HCT116 (cell line): ENCODE measurements around the gene CIBAR2. TPM values are rescaled to one million over a fixed set of nuclear protein-coding genes. Genes with fewer than 3 reads are reported as not detected.

Experiments used
- ATAC-seq: fragments of 200-7000 bp; cut with Tn5 transposase; 2 replicates; pipeline ENCODE4 v1.9.1; 2020; ENCODE audit warnings: mild to moderate bottlenecking, moderate library complexity
- BruUV-seq: library from RNA; stranded (reverse); fragments of 400-500 nt; replicated peaks from 2 replicates; lab custom pipeline; 2021; lab: Mats Ljungman, UMichigan
- CTCF ChIA-PET: fragments of 300-600 bp; sonication (Branson Sonifier 250); formaldehyde crosslinking; loops from one replicate; lab custom pipeline; 2021; ENCODE audit warnings: antibody characterized with exemption; lab: Charles Lee
- POLR2A ChIA-PET: fragments of 300-600, 350-600 bp; sonication (Branson Sonifier 250); formaldehyde crosslinking; loops from one replicate; lab custom pipeline; 2021; ENCODE audit warnings: antibody characterized with exemption; lab: Charles Lee
- RAD21 ChIA-PET, 2 experiments: fragments of 300-600 bp; sonication (Branson Sonifier 250); formaldehyde crosslinking; loops; one replicate each; lab custom pipeline; 2023; ENCODE audit warnings: low total read pairs in 2 of 2; ENCODE audit not compliant: uncharacterized antibody in 2 of 2, unreplicated experiment in 2 of 2, low non-redundant PET in 1 of 2; lab: Charles Lee
- DNase-seq: peaks from one replicate; pipeline ENCODE4 v3.0.0-alpha.2; 2010; ENCODE audit warnings: low read depth, low spot score
- H2AFZ ChIP-seq: fragments of 200-600 bp; shearing (Covaris generic), sonication (generic); 2 replicates; pipeline ENCODE4 v1.6.1; 2017; ENCODE audit warnings: low read depth, mixed run types, mixed read lengths, antibody characterized with exemption, low read length; ENCODE audit not compliant: poor library complexity, severe bottlenecking
- H3K27ac ChIP-seq: 2 replicates; pipeline ENCODE4 v1.5.1; 2012; ENCODE audit warnings: low read depth, low read length
- H3K27me3 ChIP-seq: fragments of 200-600 bp; sonication (generic); 2 replicates; pipeline ENCODE4 v1.6.1; 2016; ENCODE audit warnings: mixed run types, low read length, mixed read lengths; ENCODE audit not compliant: insufficient read depth
- H3K36me3 ChIP-seq, 2 experiments: fragments of 200-500 bp in 1 of 2; fragments of 200-600 bp in 1 of 2; sonication (Bioruptor generic) in 1 of 2; sonication (generic) in 1 of 2; 2 replicates each; pipeline versions ENCODE4 v1.5.1 to v1.6.1; 2014 to 2016; ENCODE audit warnings: low read length in 2 of 2, inconsistent platforms in 1 of 2, mixed read lengths in 1 of 2, mixed run types in 1 of 2; ENCODE audit not compliant: insufficient read depth in 2 of 2, control insufficient read depth in 1 of 2
- H3K4me1 ChIP-seq, 2 experiments: fragments of 200-600 bp in 1 of 2; sonication (generic) in 1 of 2; 2 replicates each; pipeline versions ENCODE4 v1.5.1 to v1.6.1; 2012 to 2017; ENCODE audit warnings: low read length in 2 of 2, inconsistent platforms in 1 of 2, mild to moderate bottlenecking in 1 of 2, mixed read lengths in 1 of 2, mixed run types in 1 of 2, moderate library complexity in 1 of 2; ENCODE audit not compliant: insufficient read depth in 2 of 2, control insufficient read depth in 1 of 2
- H3K4me2 ChIP-seq: fragments of 200-600 bp; sonication (generic); 2 replicates; pipeline ENCODE4 v1.6.1; 2017; ENCODE audit warnings: mixed run types, low read length, mixed read lengths
- H3K4me3 ChIP-seq, 2 experiments: fragments of 200-600 bp in 1 of 2; sonication (generic) in 1 of 2; replicated peaks in 1 of 2; 2 replicates each; pipeline ENCODE4 v1.5.1; 2011 to 2016; ENCODE audit warnings: low read length in 2 of 2, control low read depth in 1 of 2, low read depth in 1 of 2, mild to moderate bottlenecking in 1 of 2, mixed read lengths in 1 of 2, mixed run types in 1 of 2
- H3K79me2 ChIP-seq: fragments of 200-600 bp; sonication (generic); 2 replicates; pipeline ENCODE4 v1.6.1; 2017; ENCODE audit warnings: mild to moderate bottlenecking, mixed run types, low read length, moderate library complexity, mixed read lengths; ENCODE audit not compliant: insufficient read depth
- H3K9ac ChIP-seq: fragments of 200-600 bp; sonication (generic); 2 replicates; pipeline ENCODE4 v1.6.1; 2016; ENCODE audit warnings: low read length, mixed read lengths
- H3K9me2 ChIP-seq: fragments of 200-600 bp; sonication (generic), shearing (Covaris generic); 2 replicates; pipeline ENCODE4 v1.6.1; 2017; ENCODE audit warnings: mixed run types, mild to moderate bottlenecking, moderate library complexity; ENCODE audit not compliant: insufficient read depth
- H3K9me3 ChIP-seq, 2 experiments: fragments of 200-500 bp in 1 of 2; fragments of 200-600 bp in 1 of 2; sonication (Bioruptor generic) in 1 of 2; sonication (generic) in 1 of 2; 2 replicates each; pipeline ENCODE4 v1.6.1; 2014 to 2017; ENCODE audit warnings: low read length in 2 of 2, mixed read lengths in 2 of 2, inconsistent platforms in 1 of 2, low read depth in 1 of 2, mild to moderate bottlenecking in 1 of 2, mixed run types in 1 of 2, moderate library complexity in 1 of 2; ENCODE audit not compliant: control insufficient read depth in 1 of 2, insufficient read depth in 1 of 2
- H4K20me1 ChIP-seq: fragments of 200-600 bp; sonication (generic), shearing (Covaris generic); 2 replicates; pipeline ENCODE4 v1.6.1; 2017; ENCODE audit warnings: mixed run types, mild to moderate bottlenecking, moderate library complexity; ENCODE audit not compliant: insufficient read depth
- EZH2 ChIP-seq: fragments of 200-600 bp; sonication (generic); IDR thresholded peaks from 2 replicates; pipeline ENCODE4 v1.6.1; 2017; ENCODE audit warnings: antibody characterized with exemption, mixed run types
- EZH2phosphoT487 ChIP-seq: fragments of 200-600 bp; IDR thresholded peaks from 2 replicates; pipeline ENCODE4 v1.6.1; 2018; ENCODE audit warnings: antibody characterized with exemption, borderline replicate concordance
- POLR2AphosphoS5 ChIP-seq: IDR thresholded peaks from 2 replicates; pipeline ENCODE4 v1.6.1; 2011; ENCODE audit warnings: mild to moderate bottlenecking, low read depth, low read length, moderate library complexity
- RAD21 ChIP-seq: IDR thresholded peaks from 2 replicates; pipeline ENCODE4 v1.6.1; 2012; ENCODE audit warnings: low read depth, mild to moderate bottlenecking
- SIN3A ChIP-seq: IDR thresholded peaks from 2 replicates; pipeline ENCODE4 v1.6.1; 2012; ENCODE audit warnings: low read depth
- SP1 ChIP-seq: IDR thresholded peaks from 2 replicates; pipeline ENCODE4 v1.6.1; 2012; ENCODE audit warnings: low read depth
- SRF ChIP-seq: IDR thresholded peaks from 2 replicates; pipeline ENCODE4 v1.6.1; 2012; ENCODE audit warnings: low read depth
- TCF7L2 ChIP-seq: IDR thresholded peaks from 2 replicates; pipeline ENCODE4 v1.7.0; 2011; ENCODE audit warnings: borderline replicate concordance, inconsistent platforms; ENCODE audit not compliant: insufficient read depth, insufficient read length; ENCODE audit errors: extremely low read depth
- YY1 ChIP-seq: IDR thresholded peaks from 2 replicates; pipeline ENCODE4 v1.6.1; 2011; ENCODE audit warnings: low read length, low read depth, moderate library complexity, mild to moderate bottlenecking; ENCODE audit not compliant: insufficient replicate concordance; ENCODE audit errors: extremely low read depth
- ZFX ChIP-seq: fragments of 450-650 bp; IDR thresholded peaks from 2 replicates; pipeline ENCODE4 v1.6.1; 2017
- ZNF274 ChIP-seq: fragments of 200-500 bp; sonication (Bioruptor generic); IDR thresholded peaks from 2 replicates; pipeline ENCODE4 v1.6.1; 2014; ENCODE audit warnings: mild to moderate bottlenecking, low read depth, low read length, inconsistent platforms
- intact Hi-C: fragments of 100-400 bp; cut with micrococcal nuclease; formaldehyde crosslinking; loops from 2 replicates; pipeline ENCODE4 v1.10.0; 2022
- total RNA-seq: library from RNA; stranded (reverse); gene quantifications from one replicate; pipeline ENCODE4 v1.2.1, GENCODE V29; 2021; ENCODE audit not compliant: unreplicated experiment
- TF ChIP-seq, protein P1 (sequence below): IDR thresholded peaks from 2 replicates; pipeline ENCODE4 v1.6.1; 2011; ENCODE audit warnings: mild to moderate bottlenecking, low read length, moderate library complexity; ENCODE audit not compliant: insufficient replicate concordance; ENCODE audit errors: extremely low read depth
- TF ChIP-seq, protein P2 (sequence below): IDR thresholded peaks from 2 replicates; pipeline ENCODE4 v1.6.1; 2012
- TF ChIP-seq, protein P3 (sequence below): IDR thresholded peaks from 2 replicates; pipeline ENCODE4 v1.6.1; 2012
- TF ChIP-seq, protein P4 (sequence below): IDR thresholded peaks from 2 replicates; pipeline ENCODE4 v1.6.1; 2012; ENCODE audit warnings: low read depth

Gene CIBAR2
- total RNA-seq, 1 experiment from 2014 or later, result 0.27 TPM

DNA sequence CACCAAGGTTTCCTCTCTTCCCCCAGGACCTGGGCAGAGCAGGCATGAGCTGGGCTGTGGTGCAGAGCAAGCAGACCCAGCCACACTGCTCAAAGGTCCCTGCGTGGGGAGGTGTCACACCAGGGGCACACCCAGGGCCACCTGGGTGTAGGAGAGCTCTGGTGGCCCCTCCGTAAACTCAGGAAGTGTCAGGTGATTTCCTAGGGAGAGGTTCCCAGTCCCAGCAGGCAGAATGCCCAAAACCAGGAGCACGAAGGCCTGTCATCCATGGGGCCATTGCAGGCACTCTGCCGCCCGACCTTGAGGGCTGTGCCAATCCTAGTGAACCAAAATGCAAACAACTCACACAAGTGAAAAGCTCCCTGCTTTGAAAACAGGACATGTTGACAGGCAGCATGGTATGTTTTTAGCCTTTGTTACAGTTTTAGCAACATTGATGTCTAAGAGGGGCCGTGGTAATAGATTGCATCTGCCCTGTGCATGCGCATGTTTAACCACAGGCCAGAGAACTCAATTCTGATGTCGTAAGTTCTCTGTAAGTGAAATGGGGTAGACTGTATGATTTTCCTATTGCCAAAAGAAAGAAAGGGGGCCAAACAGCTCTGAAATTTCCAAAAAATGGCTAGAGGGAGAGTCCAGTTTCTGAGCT lies 21.3 kb downstream of the CIBAR2 start:
- no peaks in the 10 kb centered on the region for H4K20me1 ChIP-seq
- H3K36me3 ChIP-seq, result no peaks in the 10 kb centered on the region
- H2AFZ ChIP-seq, result no peak overlapping the region
- peaks cover 4% of the 10 kb centered on the region for H3K27me3 ChIP-seq
- no peaks in the 10 kb centered on the region for H3K79me2 ChIP-seq
- RAD21 ChIA-PET, result no interaction called here
- no peaks in the 10 kb centered on the region for H3K9me2 ChIP-seq
- H3K4me1 ChIP-seq, result peaks cover 0 to 7% of the 10 kb centered on the region in 2 experiments; a peak in 2 of 4 replicates
- no peak for DNase-seq
- BruUV-seq, result no TSS peak
- POLR2A ChIA-PET, result no interaction called here
- H3K4me3 ChIP-seq, result no peak overlapping the region
- CTCF ChIA-PET, result no interaction called here
- H3K27ac ChIP-seq, result no peak overlapping the region
- TF ChIP-seq SRF (no peak), ZNF274 (no peak), YY1 (no peak), RAD21 (no peak), POLR2AphosphoS5 (no peak), EZH2 (no peak), EZH2phosphoT487 (no peak), TCF7L2 (no peak), SP1 (no peak), SIN3A (no peak), ZFX (no peak)
- TF ChIP-seq, protein P1, sequence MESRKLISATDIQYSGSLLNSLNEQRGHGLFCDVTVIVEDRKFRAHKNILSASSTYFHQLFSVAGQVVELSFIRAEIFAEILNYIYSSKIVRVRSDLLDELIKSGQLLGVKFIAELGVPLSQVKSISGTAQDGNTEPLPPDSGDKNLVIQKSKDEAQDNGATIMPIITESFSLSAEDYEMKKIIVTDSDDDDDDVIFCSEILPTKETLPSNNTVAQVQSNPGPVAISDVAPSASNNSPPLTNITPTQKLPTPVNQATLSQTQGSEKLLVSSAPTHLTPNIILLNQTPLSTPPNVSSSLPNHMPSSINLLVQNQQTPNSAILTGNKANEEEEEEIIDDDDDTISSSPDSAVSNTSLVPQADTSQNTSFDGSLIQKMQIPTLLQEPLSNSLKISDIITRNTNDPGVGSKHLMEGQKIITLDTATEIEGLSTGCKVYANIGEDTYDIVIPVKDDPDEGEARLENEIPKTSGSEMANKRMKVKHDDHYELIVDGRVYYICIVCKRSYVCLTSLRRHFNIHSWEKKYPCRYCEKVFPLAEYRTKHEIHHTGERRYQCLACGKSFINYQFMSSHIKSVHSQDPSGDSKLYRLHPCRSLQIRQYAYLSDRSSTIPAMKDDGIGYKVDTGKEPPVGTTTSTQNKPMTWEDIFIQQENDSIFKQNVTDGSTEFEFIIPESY, result no peak
- TF ChIP-seq, protein P2, sequence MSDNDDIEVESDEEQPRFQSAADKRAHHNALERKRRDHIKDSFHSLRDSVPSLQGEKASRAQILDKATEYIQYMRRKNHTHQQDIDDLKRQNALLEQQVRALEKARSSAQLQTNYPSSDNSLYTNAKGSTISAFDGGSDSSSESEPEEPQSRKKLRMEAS, result no peak
- TF ChIP-seq, protein P3, sequence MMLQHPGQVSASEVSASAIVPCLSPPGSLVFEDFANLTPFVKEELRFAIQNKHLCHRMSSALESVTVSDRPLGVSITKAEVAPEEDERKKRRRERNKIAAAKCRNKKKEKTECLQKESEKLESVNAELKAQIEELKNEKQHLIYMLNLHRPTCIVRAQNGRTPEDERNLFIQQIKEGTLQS, result no peak
- TF ChIP-seq, protein P4, sequence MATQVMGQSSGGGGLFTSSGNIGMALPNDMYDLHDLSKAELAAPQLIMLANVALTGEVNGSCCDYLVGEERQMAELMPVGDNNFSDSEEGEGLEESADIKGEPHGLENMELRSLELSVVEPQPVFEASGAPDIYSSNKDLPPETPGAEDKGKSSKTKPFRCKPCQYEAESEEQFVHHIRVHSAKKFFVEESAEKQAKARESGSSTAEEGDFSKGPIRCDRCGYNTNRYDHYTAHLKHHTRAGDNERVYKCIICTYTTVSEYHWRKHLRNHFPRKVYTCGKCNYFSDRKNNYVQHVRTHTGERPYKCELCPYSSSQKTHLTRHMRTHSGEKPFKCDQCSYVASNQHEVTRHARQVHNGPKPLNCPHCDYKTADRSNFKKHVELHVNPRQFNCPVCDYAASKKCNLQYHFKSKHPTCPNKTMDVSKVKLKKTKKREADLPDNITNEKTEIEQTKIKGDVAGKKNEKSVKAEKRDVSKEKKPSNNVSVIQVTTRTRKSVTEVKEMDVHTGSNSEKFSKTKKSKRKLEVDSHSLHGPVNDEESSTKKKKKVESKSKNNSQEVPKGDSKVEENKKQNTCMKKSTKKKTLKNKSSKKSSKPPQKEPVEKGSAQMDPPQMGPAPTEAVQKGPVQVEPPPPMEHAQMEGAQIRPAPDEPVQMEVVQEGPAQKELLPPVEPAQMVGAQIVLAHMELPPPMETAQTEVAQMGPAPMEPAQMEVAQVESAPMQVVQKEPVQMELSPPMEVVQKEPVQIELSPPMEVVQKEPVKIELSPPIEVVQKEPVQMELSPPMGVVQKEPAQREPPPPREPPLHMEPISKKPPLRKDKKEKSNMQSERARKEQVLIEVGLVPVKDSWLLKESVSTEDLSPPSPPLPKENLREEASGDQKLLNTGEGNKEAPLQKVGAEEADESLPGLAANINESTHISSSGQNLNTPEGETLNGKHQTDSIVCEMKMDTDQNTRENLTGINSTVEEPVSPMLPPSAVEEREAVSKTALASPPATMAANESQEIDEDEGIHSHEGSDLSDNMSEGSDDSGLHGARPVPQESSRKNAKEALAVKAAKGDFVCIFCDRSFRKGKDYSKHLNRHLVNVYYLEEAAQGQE, result no peak
- intact Hi-C loops, result no loop called here
- no peak for ATAC-seq
- no peak overlapping the region for H3K9ac ChIP-seq
- no peak overlapping the region for H3K4me2 ChIP-seq
- no peaks in the 10 kb centered on the region for H3K9me3 ChIP-seq
